ENCODE data around the gene MTRR. TPM values are rescaled to one million over a fixed set of nuclear protein-coding genes. Genes with fewer than 3 reads are reported as not detected.

The MTRR gene
- total and polyA plus RNA-seq, 9 of the 15 experiments (the other 6 are each of a cell fraction or from before 2014, with no cell fraction given): 39.3 to 84.6 (median 66.2) TPM

DNA sequence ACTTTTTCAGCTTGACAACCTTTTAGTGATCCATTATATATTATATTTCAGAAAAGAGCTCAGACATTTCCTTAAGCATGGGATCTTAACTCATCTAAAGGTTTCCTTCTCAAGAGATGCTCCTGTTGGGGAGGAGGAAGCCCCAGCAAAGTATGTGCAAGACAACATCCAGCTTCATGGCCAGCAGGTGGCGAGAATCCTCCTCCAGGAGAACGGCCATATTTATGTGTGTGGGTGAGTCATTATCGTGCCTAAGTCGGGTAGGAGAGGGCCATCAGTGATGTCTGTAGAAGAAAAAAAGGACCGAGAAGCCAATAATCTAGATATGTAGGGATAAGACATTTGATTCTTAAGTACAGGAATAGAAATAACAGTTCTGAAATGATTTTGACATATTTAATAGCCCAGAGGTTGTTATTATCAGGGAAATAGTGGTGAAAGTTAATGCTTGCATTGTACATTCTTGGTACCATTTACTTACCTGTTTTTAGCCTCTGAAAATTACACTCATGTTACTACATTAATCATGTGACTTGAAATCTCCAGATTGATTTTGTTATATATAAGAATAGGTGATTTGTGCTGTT is 28.2 kb downstream of the MTRR start (continued):
- TF ChIP-seq, protein P1, sequence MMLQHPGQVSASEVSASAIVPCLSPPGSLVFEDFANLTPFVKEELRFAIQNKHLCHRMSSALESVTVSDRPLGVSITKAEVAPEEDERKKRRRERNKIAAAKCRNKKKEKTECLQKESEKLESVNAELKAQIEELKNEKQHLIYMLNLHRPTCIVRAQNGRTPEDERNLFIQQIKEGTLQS (IDR thresholded peaks at IDR 0.05): peak; percentile 67
- TF ChIP-seq, protein P1 (CRISPR knock-in tag; conservative IDR thresholded peaks at IDR 0.05): no peak
- TF ChIP-seq CBFA2T2 (conservative IDR thresholded peaks at IDR 0.05) (no peak), ZZZ3 (IDR thresholded peaks at IDR 0.05) (no peak), RAD21 (CRISPR knock-in tag; conservative IDR thresholded peaks at IDR 0.05 in 1 of 2, IDR thresholded peaks at IDR 0.05 in 1 of 2) (peak in 1 of 2 experiments; percentile 28; a peak in 1 of 4 replicates), GTF2F1 (IDR thresholded peaks at IDR 0.05; ENCODE audit: low read depth, low read length) (no peak)
- TF ChIP-seq, protein P2, sequence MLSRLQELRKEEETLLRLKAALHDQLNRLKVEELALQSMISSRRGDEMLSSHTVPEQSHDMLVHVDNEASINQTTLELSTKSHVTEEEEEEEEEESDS (CRISPR knock-in tag; IDR thresholded peaks at IDR 0.05): no peak

DNA sequence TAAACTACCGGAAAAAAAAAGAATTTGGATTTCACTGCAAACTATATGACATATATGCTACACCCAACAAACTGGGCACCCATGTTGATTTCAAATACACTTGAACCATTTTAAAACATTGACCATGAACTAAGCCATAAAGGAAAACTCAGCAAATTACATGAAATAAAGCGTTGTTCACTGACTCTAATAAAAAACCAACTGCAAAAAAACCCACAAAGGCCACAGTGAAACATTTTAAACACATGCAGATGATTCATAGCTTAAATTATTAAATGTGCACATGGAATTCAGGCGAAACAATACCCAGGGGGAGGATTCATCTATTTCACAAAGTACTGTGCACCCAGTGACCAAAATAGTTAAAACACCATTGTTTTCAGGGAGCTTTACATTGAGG is 33.3 kb downstream of the MTRR start:
- no peaks in the 10 kb centered on the region for H3K27me3 ChIP-seq (ENCODE audit: control insufficient read depth in 2 of 2, insufficient read depth in 2 of 2, low read length in 2 of 2)
- ChIA-PET POLR2A (interaction anchor here (0.6 to 0.7 kb wide), 2 partner anchors 109 to 1504 kb away, joined by 3 read pairs; no protein-coding TSS in a partner anchor), CTCF (ENCODE audit: low intra/inter-chr PET ratio) (interaction anchor here (0.6 kb wide), 1 partner anchor 1218 kb away, joined by 3 read pairs; no protein-coding TSS in a partner anchor)
- H2AFZ ChIP-seq (ENCODE audit: low read depth, low read length): no peak overlapping the region
- H3K79me2 ChIP-seq (ENCODE audit: control insufficient read depth, insufficient read depth, low read length): no peaks in the 10 kb centered on the region
- FAIRE-seq (no peak), ATAC-seq (no peak), DNase-seq (ENCODE audit: extremely low read depth in 1 of 4, low spot score in 3 of 4) (no peak)
- peaks cover 66% of the 10 kb centered on the region for H3K36me3 ChIP-seq (ENCODE audit: control insufficient read depth, insufficient read depth, low read length)
- no peak overlapping the region for H3K4me2 ChIP-seq (ENCODE audit: insufficient read depth, low read length)
- H4K20me1 ChIP-seq (replicated peaks; ENCODE audit: control insufficient read depth, insufficient read depth, low read length): no peaks in the 10 kb centered on the region
- no peak overlapping the region for H3K4me3 ChIP-seq
- in situ Hi-C loops (cut with MboI) (no loop called here), intact Hi-C loops (cut with micrococcal nuclease) (no loop called here)
- H3K9ac ChIP-seq (ENCODE audit: insufficient read depth in 1 of 2, low read depth in 2 of 2, low read length in 2 of 2): no peak overlapping the region
- BruUV-seq (replicated peaks): no TSS peak
- TF ChIP-seq STAT5A (IDR thresholded peaks at IDR 0.05; ENCODE audit: borderline replicate concordance, low read length) (no peak), ZNF436 (CRISPR knock-in tag; IDR thresholded peaks at IDR 0.05) (no peak), THRAP3 (IDR thresholded peaks at IDR 0.05; ENCODE audit: borderline replicate concordance) (no peak), ZNF316 (IDR thresholded peaks at IDR 0.05) (0 out of 2 replicates have a peak, but pooled peaks have one; percentile 15), ZNF282 (CRISPR knock-in tag; IDR thresholded peaks at IDR 0.05) (no peak), MBD2 (IDR thresholded peaks at IDR 0.05; ENCODE audit: borderline replicate concordance, low read depth) (no peak)
- TF ChIP-seq, protein P3, sequence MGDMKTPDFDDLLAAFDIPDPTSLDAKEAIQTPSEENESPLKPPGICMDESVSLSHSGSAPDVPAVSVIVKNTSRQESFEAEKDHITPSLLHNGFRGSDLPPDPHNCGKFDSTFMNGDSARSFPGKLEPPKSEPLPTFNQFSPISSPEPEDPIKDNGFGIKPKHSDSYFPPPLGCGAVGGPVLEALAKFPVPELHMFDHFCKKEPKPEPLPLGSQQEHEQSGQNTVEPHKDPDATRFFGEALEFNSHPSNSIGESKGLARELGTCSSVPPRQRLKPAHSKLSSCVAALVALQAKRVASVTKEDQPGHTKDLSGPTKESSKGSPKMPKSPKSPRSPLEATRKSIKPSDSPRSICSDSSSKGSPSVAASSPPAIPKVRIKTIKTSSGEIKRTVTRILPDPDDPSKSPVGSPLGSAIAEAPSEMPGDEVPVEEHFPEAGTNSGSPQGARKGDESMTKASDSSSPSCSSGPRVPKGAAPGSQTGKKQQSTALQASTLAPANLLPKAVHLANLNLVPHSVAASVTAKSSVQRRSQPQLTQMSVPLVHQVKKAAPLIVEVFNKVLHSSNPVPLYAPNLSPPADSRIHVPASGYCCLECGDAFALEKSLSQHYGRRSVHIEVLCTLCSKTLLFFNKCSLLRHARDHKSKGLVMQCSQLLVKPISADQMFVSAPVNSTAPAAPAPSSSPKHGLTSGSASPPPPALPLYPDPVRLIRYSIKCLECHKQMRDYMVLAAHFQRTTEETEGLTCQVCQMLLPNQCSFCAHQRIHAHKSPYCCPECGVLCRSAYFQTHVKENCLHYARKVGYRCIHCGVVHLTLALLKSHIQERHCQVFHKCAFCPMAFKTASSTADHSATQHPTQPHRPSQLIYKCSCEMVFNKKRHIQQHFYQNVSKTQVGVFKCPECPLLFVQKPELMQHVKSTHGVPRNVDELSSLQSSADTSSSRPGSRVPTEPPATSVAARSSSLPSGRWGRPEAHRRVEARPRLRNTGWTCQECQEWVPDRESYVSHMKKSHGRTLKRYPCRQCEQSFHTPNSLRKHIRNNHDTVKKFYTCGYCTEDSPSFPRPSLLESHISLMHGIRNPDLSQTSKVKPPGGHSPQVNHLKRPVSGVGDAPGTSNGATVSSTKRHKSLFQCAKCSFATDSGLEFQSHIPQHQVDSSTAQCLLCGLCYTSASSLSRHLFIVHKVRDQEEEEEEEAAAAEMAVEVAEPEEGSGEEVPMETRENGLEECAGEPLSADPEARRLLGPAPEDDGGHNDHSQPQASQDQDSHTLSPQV (IDR thresholded peaks at IDR 0.05): no peak
- 89% methylated on average over 3 of the region's 3 CpGs for WGBS (ENCODE audit: insufficient coverage, low coverage, missing lambda C conversion rate)
- no peaks in the 10 kb centered on the region for H3K4me1 ChIP-seq (replicated peaks in 1 of 2; ENCODE audit: control insufficient read depth in 2 of 2, insufficient read depth in 2 of 2, low read length in 2 of 2)
- no peaks in the 10 kb centered on the region for H3K9me1 ChIP-seq (ENCODE audit: control insufficient read depth, insufficient read depth, low read length)
- no peaks in the 10 kb centered on the region for H3K9me3 ChIP-seq (replicated peaks; ENCODE audit: control insufficient read depth, insufficient read depth, low read depth, low read length)
- H3K27ac ChIP-seq (ENCODE audit: extremely low read depth, low read depth, low read length): no peak overlapping the region

All from K562 (cell line).